ENCODE measurements around the gene CRYGN.

CRYGN gene

GRCh38 chr7:151459726-151460473 is 20.0 kb upstream of the CRYGN start:
- DNase-seq (ENCODE audit: low spot score), result no peak

- no peak for DNase-seq (ENCODE audit: low spot score)
Measured at GRCh38 chr7:151457534-151457933, 17.6 kb upstream of the CRYGN start.

GRCh38 chr7:151456782-151457181 is 16.8 kb upstream of the CRYGN start:
- DNase-seq (ENCODE audit: low spot score), result no peak

GRCh38 chr7:151456276-151456675 is 16.3 kb upstream of the CRYGN start:
- no peak for DNase-seq (ENCODE audit: low spot score)

GRCh38 chr7:151455690-151456089 is 15.7 kb upstream of the CRYGN start:
- no peak for DNase-seq (ENCODE audit: low spot score)

GRCh38 chr7:151454932-151455530 is 15.1 kb upstream of the CRYGN start:
- no peak for DNase-seq (ENCODE audit: low spot score)

GRCh38 chr7:151454305-151454704 is 14.4 kb upstream of the CRYGN start:
- no peak for DNase-seq (ENCODE audit: low spot score)

- no peak for DNase-seq (ENCODE audit: low spot score)
Measured at GRCh38 chr7:151453326-151453791, 13.4 kb upstream of the CRYGN start.

GRCh38 chr7:151452680-151453325 is 12.9 kb upstream of the CRYGN start:
- no peak for DNase-seq (ENCODE audit: low spot score)

- DNase-seq (ENCODE audit: low spot score), result no peak
Measured at GRCh38 chr7:151451626-151452571, 12.0 kb upstream of the CRYGN start.

- no peak for DNase-seq (ENCODE audit: low spot score)
Measured at GRCh38 chr7:151451156-151451555, 11.2 kb upstream of the CRYGN start.

- DNase-seq (ENCODE audit: low spot score), result no peak
Measured at GRCh38 chr7:151449990-151450389, 10.0 kb upstream of the CRYGN start.

GRCh38 chr7:151448261-151449252 is 8.6 kb upstream of the CRYGN start:
- DNase-seq (ENCODE audit: low spot score), result peak; percentile 31

GRCh38 chr7:151447901-151448260 is 7.9 kb upstream of the CRYGN start:
- no peak for DNase-seq (ENCODE audit: low spot score)

GRCh38 chr7:151447312-151447711 is 7.4 kb upstream of the CRYGN start:
- no peak for DNase-seq (ENCODE audit: low spot score)

- no peak for DNase-seq (ENCODE audit: low spot score)
Measured at GRCh38 chr7:151446412-151446811, 6.5 kb upstream of the CRYGN start.

GRCh38 chr7:151444632-151445031 is 4.7 kb upstream of the CRYGN start:
- DNase-seq (ENCODE audit: low spot score), result no peak

- no peak for DNase-seq (ENCODE audit: low spot score)
Measured at GRCh38 chr7:151442776-151443496, 3.0 kb upstream of the CRYGN start.

GRCh38 chr7:151440799-151441445 is 981 bp upstream of the CRYGN start:
- DNase-seq (ENCODE audit: low spot score), result no peak

Measured in hematopoietic multipotent progenitor cell treated with erythropoietin and hydrocortisone succinate and interleukin-3 and kit ligand, for 17 days (in vitro differentiated cells).